Tibial artery (tissue), 4 donors: Measurements from ENCODE around the gene GATA3.

ENCODE experiments used
- DNase-seq, 2 donors: peaks; one replicate each; pipeline ENCODE4 v3.0.0-alpha.2; 2019
- H3K27ac ChIP-seq, 2 donors: fragments of 200-600 bp; sonication (generic) in 1 of 2; 1 replicate in 1 of 2; 2 replicates in 1 of 2; pipeline ENCODE4 v1.5.1; 2018 to 2019; ENCODE audit warnings: mild to moderate bottlenecking in 1 of 2
- H3K27me3 ChIP-seq, 2 donors: fragments of 200-600 bp; sonication (generic) in 1 of 2; one replicate each; pipeline versions ENCODE4 v1.5.1 to v1.6.0; 2016 to 2019
- H3K36me3 ChIP-seq, 3 donors: fragments of 200-600 bp; sonication (generic) in 2 of 3; one replicate each; pipeline ENCODE4 v1.5.1; 2016 to 2019; ENCODE audit warnings: mild to moderate bottlenecking in 2 of 3
- H3K4me1 ChIP-seq, 4 donors: fragments of 200-600 bp; sonication (generic) in 2 of 4; 1 replicate in 3 of 4; 2 replicates in 1 of 4; pipeline ENCODE4 v1.5.1; 2016 to 2019
- H3K4me3 ChIP-seq, 2 donors: fragments of 200-600 bp; sonication (generic) in 1 of 2; 1 replicate in 1 of 2; 2 replicates in 1 of 2; pipeline ENCODE4 v1.5.1; 2018 to 2019; ENCODE audit warnings: mild to moderate bottlenecking in 2 of 2
- H3K9me3 ChIP-seq, 3 donors: fragments of 200-600 bp; sonication (generic) in 1 of 3; one replicate each; pipeline ENCODE4 v1.5.1; 2016 to 2019
- intact Hi-C: fragments of 100-400 bp; cut with DNase I; formaldehyde crosslinking; loops from one replicate; pipeline ENCODE4 v1.15.0; 2023; ENCODE audit warnings: low total_unique reads
- TF ChIP-seq, protein P1 (sequence below), 2 experiments: fragments of 200-600 bp in 1 of 2; fragments of 450-650 bp in 1 of 2; IDR thresholded peaks; one replicate each; pipeline ENCODE4 v1.5.1; 2017 to 2019; ENCODE audit warnings: antibody characterized with exemption in 2 of 2, mild to moderate bottlenecking in 1 of 2, moderate library complexity in 1 of 2

GATA3 gene

DNA sequence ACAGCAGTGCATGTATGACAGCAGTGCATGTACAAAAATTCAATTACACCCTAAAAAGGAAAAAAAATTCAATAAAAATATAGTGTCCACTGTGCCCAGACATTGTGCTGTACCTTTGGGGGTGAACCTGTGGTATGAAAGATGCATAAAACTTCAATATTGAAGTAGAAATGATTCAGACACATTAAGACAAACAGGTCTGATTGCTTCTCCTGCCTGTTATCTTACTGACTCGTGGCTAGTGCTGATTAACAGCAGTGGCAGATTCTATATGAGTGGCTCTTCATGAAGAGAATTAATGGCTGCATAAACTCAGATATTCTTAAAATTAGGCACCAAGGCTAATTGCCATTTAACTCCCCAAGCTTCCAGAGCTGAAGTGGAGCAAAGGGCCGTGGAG lies 37.9 kb downstream of the GATA3 start:
- no peak overlapping the region for H3K27ac ChIP-seq
- no peaks in the 10 kb centered on the region for H3K9me3 ChIP-seq
- DNase-seq: no peak
- TF ChIP-seq, protein P1, sequence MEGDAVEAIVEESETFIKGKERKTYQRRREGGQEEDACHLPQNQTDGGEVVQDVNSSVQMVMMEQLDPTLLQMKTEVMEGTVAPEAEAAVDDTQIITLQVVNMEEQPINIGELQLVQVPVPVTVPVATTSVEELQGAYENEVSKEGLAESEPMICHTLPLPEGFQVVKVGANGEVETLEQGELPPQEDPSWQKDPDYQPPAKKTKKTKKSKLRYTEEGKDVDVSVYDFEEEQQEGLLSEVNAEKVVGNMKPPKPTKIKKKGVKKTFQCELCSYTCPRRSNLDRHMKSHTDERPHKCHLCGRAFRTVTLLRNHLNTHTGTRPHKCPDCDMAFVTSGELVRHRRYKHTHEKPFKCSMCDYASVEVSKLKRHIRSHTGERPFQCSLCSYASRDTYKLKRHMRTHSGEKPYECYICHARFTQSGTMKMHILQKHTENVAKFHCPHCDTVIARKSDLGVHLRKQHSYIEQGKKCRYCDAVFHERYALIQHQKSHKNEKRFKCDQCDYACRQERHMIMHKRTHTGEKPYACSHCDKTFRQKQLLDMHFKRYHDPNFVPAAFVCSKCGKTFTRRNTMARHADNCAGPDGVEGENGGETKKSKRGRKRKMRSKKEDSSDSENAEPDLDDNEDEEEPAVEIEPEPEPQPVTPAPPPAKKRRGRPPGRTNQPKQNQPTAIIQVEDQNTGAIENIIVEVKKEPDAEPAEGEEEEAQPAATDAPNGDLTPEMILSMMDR (IDR thresholded peaks at IDR 0.05): no peak
- peaks cover 0 to 4% of the 10 kb centered on the region in 2 donors for H3K27me3 ChIP-seq
- intact Hi-C loops: no loop called here
- H3K36me3 ChIP-seq: no peaks in the 10 kb centered on the region
- no peak overlapping the region for H3K4me3 ChIP-seq
- H3K4me1 ChIP-seq: no peaks in the 10 kb centered on the region

DNA sequence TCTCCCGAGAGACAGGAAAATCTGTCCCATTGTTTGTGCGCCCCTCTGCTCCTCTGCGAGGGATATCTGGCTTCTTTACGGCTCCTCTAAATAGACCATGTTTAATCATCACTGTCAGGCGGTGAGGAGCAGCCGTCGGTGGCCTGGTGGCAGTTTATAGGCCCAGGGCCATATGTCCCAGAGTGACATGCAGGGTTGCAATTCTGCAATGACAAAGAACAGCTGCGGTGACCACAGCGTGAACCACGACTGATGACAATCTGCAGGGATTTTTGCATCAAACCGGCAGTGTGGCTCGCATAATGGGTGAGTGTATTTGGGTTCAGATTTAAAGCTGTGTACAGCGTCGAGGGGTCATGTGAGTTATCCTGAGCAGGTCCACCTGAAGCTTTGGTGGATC lies 41.5 kb downstream of the GATA3 start:
- intact Hi-C loops: no loop called here
- Histone ChIP-seq H3K27me3 (peaks cover 0 to 4% of the 10 kb centered on the region in 2 donors), H3K4me3 (no peak overlapping the region), H3K4me1 (no peaks in the 10 kb centered on the region), H3K9me3 (no peaks in the 10 kb centered on the region), H3K36me3 (no peaks in the 10 kb centered on the region), H3K27ac (no peak overlapping the region)
- DNase-seq: no peak
- TF ChIP-seq, protein P1 (IDR thresholded peaks at IDR 0.05): no peak

- peaks cover 0 to 4% of the 10 kb centered on the region in 2 donors for H3K27me3 ChIP-seq
- no peak for DNase-seq
- no peak overlapping the region for H3K4me3 ChIP-seq
- H3K36me3 ChIP-seq: no peaks in the 10 kb centered on the region
- H3K9me3 ChIP-seq: no peaks in the 10 kb centered on the region
- intact Hi-C loops: no loop called here
- no peaks in the 10 kb centered on the region for H3K4me1 ChIP-seq
- no peak overlapping the region for H3K27ac ChIP-seq
- TF ChIP-seq, protein P1 (IDR thresholded peaks at IDR 0.05): no peak
These were observed 42.4 kb downstream of the GATA3 start for GRCh38 chr10:8096931-8097330.

- no peaks in the 10 kb centered on the region for H3K4me1 ChIP-seq
- intact Hi-C loops: no loop called here
- no peak overlapping the region for H3K4me3 ChIP-seq
- H3K9me3 ChIP-seq: no peaks in the 10 kb centered on the region
- TF ChIP-seq, protein P1 (IDR thresholded peaks at IDR 0.05): no peak
- no peak for DNase-seq
- peaks cover 0 to 18% of the 10 kb centered on the region in 2 donors for H3K27me3 ChIP-seq
- H3K36me3 ChIP-seq: no peaks in the 10 kb centered on the region
- no peak overlapping the region for H3K27ac ChIP-seq
These were observed 45.9 kb downstream of the GATA3 start for GRCh38 chr10:8100366-8100765.

DNA sequence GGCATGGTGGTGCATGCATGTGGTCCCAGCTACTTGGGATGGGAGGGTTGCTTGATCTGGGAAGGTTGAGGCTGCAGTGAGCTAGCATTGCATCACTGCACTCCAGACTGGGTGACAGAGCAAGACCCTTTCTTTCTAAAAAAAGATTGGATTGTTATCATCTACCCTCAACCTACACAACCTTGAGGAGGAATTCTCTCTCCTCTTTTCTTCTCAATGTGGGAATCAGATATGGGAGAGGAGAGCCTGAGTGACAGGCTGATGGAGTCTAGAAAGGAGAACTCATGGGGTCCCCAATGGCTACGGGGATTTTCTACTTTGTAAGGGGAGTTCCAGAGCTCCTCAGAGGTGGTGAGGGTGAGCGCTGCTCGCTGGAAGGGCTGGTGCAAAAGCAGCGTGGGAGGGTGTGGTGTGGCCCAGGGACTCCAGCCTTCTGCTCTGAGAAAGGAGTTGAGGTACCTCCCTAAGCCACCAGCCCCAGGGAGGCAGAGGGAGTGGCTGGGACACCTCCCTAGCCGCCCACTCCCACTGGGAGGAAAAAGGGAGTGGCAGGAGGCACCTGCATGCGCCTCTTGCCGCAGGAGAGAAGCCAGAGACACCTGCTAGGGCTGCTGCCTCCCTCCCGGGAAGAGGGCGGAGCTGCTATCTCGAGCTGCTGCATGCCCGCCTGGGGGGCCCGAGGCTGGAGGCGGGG lies 48.4 kb downstream of the GATA3 start:
- TF ChIP-seq, protein P1 (IDR thresholded peaks at IDR 0.05): no peak
- Histone ChIP-seq H3K4me3 (no peak overlapping the region), H3K4me1 (no peaks in the 10 kb centered on the region), H3K9me3 (no peaks in the 10 kb centered on the region), H3K36me3 (no peaks in the 10 kb centered on the region), H3K27ac (no peak overlapping the region), H3K27me3 (peaks cover 0 to 23% of the 10 kb centered on the region in 2 donors)
- DNase-seq: no peak
- intact Hi-C loops: no loop called here
